ENCODE results near the gene COL6A2.
"Not testable (repeated sequence)": the region's sequence is repeated elsewhere in the genome, so short reads cannot be mapped to it uniquely, and the experiment has no call there.

COL6A2 gene

GRCh38 chr21:46080171-46081021, 17.5 kb upstream of the COL6A2 start:
- DNase-seq = no peak

DNA sequence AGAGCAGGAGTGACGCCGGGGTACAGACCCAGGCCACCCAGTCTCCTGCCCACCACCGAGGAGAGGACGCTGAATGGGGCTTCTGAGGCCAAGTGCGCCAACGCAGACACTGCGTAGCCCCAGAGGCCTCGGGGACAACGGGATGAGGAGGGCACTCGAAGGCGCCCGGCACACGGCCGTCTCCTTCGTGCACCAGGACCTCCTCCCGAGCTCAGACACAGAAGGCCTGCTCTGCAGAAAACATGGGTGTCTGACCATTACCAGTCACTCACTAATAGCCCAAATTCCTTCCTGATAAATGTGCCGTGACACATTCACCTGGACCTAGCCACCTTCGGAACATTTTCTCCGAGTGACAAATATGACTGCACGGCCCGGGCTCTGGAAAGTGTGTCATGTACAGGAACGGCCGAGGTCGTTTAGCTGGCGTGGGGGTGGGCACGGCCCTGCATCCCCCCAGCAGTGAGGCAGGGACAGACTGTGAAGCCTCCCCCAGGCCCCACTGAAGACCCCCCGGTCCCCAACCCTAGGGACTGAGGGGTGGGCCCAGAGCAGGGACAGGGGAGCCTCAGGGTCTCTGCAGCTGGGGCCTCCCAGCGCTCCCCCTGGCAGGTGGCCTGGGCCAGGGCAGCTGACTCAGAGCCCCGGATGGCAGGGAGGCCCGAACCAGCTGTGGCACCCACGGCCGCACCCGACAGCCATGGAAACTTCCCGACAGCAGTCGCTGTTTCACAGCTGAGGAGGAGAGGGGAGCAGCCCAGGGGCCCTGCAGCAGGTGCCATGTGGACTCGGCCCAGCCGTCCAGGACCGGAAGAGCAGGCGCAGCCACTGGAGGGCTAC, 16.7 kb upstream of the COL6A2 start:
- no peak for DNase-seq

- DNase-seq = no peak
Measured at GRCh38 chr21:46081862-46082712, 15.8 kb upstream of the COL6A2 start.

- DNase-seq = no peak
Measured at GRCh38 chr21:46082713-46082962, 15.3 kb upstream of the COL6A2 start.

GRCh38 chr21:46082963-46083790, 14.7 kb upstream of the COL6A2 start:
- DNase-seq = no peak

- no peak for DNase-seq
Measured at GRCh38 chr21:46083791-46084561, 13.9 kb upstream of the COL6A2 start.

DNA sequence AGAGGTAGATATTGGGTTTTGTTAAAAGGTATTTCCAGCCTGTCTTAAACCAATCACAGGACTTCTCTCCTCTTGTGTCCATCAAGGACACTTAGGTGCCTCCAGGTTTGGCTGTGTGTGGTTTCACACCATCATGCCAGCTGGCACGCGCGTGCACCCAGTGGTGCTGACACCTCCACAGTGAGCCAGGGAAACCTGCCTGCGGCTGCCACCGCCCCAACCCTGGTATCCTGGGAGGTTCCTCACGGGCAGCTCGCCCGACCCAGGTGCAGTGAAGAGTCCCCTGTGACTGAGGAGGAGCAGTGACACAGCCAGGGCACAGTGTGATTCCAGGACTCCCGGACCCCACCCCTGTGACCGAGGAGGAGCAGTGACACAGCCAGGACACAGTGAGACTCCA, 13.2 kb upstream of the COL6A2 start:
- DNase-seq = no peak

- DNase-seq = not testable (repeated sequence)
Measured at GRCh38 chr21:46085259-46085658, 12.7 kb upstream of the COL6A2 start.

- no peak for DNase-seq
Measured at GRCh38 chr21:46087641-46088040, 10.3 kb upstream of the COL6A2 start.

DNA sequence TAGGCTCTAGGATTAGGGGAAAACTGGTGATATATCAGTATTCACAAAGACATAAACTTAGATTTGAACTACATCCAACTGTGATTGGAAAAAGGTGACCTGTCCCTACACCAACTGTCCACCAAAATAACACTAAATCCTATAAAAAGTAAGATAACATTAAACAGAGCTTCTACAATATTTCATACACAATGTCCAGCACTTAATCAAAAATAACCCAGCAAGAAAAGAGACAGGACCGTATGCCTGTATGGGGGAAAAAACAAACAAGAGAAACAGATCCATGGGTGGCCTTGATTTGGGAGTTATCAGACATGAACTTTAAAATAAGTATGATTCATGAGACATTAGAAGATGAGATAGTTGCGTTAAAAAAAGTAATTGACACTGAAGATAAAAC, 9.7 kb upstream of the COL6A2 start:
- DNase-seq = no peak

DNA sequence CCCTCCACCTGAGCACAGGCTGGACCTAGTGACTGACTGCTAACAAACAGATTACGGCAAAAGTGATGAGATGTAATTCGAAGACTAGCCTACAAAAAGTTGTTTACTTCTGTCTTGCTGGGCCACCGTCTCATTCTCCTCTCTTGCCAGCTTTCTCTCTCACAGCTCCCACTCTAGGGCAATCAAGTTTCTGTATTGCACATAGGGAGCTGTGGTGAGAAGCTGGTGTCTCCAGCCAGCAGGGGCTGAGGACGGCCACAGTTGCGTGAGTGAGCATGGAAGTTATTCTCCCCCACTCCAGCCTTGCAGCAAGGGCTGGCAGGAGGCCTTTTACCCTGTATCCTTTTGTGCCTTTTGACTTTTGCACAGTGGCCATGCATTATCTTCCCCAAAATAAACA, 8.6 kb upstream of the COL6A2 start:
- DNase-seq = no peak

- DNase-seq = no peak
Measured at GRCh38 chr21:46091118-46091517, 6.8 kb upstream of the COL6A2 start.

- no peak for DNase-seq
Measured at GRCh38 chr21:46091631-46092025, 6.3 kb upstream of the COL6A2 start.

DNA sequence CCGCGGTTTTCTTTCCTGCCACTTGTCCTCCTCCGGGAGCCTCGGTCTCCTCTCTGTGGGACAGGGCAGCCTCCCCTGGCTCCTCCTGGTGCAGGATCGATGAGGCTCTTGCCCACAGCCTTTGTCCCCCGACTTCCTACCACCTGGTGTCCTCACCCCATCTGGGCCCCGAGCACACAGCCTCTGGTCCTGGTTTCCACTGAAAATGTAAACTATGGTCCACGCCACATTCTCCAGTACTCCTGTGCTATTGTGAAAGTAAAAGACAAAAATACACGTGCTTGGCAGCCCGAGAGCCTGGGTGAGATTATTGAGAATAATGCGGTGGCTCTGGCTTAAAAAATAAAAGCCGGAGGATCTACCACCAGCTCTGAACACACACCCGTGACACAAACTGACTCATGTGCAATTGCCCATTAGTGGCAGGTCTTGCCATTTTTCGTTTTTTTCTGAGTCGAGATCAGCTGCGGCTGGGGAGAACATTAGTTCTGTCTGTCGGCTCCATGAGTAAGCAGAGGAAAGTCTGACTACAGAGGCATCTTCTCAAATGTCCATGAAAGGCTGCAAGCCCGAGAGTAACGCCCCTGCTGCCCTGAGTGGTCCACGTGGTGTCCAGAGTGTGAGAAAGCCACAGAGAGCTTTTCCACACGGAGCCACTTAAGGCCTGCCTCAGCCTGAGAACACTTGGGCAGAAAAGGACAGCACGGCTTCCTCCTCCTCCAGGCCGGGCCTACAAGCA, 5.7 kb upstream of the COL6A2 start:
- DNase-seq = peak; percentile 38

DNA sequence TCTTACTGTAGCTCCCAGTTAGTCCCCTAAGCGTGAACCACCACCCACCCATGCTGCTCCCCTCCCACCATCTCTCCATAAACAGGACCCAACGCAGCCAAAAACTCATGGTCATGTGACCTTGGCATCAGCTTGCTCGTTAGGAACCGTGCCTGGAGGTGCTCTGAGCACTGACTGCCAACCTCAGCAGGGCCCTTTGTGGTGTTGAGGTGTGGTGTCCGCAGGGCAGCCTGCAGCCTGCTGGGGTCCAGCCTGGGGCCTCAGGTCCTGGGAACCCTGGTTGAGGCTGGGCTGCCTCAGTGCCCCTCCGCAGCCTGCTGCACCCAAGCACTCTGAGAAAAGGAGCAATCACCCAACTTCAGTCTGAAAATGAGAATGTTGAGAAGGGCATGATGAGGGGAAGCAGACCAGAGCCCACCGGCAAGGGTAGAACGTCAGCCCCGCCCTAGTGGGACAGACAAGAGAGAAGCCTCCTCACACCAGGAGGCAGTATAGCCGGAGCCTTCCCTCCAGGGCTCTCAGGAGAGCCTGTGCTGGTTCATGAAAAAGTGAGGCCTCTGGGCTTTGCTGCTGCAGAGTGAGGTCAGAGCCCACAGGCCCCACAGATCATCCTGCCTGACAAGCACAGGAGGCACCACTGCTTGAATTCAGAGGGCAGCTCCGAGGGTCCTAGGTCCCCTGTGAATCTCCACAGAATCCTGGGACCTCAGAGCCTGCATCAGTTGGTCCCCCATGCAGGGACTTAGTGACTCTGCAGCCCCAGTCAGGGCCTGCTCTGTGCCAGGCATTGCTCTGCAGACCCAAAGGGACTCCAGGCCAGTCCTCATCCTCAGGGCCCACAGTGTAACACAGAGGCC, 4.9 kb upstream of the COL6A2 start:
- DNase-seq = no peak

DNA sequence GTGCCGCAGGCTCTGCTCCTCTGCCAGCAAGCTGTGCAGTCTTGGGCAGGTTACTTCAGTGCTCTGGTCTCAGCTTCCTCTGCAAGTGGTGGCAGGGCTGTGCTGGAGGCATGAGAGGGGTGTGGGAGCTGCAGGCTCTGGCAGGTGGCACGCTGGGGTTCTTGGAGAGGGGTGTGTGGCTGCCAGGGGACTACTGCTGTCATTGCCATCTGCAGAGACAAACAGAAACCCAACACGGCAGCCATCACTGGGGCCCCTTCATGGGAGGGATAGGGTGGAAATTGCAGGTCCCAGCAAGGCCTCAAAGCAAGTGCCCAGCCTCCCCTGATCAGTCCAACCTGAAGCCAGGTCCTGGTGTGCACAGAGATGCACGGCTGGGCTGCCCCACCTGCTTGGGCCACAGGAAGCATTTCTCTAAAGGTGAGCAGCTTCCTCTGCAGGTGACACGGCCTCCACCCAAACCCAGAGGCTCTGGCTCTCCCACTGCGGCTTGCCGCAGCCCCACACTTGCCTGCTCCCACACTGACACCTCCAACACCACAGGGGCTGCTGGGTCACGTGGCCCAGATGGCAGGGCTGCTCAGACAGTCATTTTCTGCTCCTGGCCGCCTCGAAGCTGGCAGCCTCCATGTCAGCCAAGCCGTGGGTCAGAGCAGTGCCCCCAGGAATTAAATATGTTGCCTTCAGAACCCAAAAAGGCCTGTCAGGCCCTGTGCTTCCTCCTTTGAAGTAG, 4.1 kb upstream of the COL6A2 start:
- no peak for DNase-seq

GRCh38 chr21:46094401-46095082, 3.4 kb upstream of the COL6A2 start:
- no peak for DNase-seq

DNA sequence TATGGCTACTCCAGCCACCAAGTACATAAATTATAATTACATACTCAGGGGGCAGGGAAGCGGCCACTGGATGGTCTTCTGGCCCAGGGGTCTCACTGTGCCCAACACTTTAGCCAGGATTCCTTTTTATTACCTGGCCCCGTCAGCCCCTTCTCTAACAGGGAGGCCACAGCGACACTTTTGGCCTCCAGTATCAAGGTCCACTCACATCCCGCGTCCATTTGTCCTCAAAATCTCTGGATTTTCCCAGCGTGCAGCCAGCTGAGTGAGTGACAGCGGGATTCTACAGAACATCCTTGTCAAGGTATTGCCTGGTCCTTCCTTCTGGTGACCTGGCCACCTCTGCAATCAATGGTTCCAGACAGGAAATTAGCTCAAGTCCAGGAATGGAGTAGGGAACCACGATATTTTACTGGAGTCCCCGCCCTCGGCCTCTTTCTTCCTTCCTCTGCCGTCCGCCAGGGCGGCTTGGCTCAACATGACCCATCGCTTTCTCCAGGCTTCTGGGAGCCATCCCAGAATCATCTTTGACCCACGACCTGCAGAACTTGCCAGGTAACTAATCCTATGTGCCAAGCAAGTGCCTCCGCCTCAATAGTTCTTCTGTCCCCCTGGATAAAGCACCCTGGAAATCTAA, 2.7 kb upstream of the COL6A2 start:
- no peak for DNase-seq

Data from T1000 (cell line).